Prostate gland (tissue), 2 donors: ENCODE results near the gene SPEN.

Experiments
- CTCF ChIP-seq, 4 experiments: fragments of 200-600 bp in 2 of 4; fragments of 450-650 bp in 2 of 4; sonication (generic) in 2 of 4; IDR thresholded peaks; 1 replicate in 3 of 4; 2 replicates in 1 of 4; pipeline ENCODE4 v1.5.1; 2016 to 2019; ENCODE audit warnings: antibody characterized with exemption in 4 of 4, mild to moderate bottlenecking in 2 of 4, moderate library complexity in 2 of 4
- POLR2A ChIP-seq: fragments of 450-650 bp; IDR thresholded peaks from one replicate; pipeline ENCODE4 v1.6.1; 2016; ENCODE audit warnings: antibody characterized with exemption, mild to moderate bottlenecking
- POLR2AphosphoS5 ChIP-seq: sonication (generic); formaldehyde crosslinking; IDR thresholded peaks from one replicate; pipeline ENCODE4 v1.6.1; 2017; ENCODE audit warnings: antibody characterized with exemption

GRCh38 chr1:15962176-15962575 lies 114.7 kb downstream of the SPEN start:
- no peak for TF ChIP-seq CTCF (IDR thresholded peaks at IDR 0.05)
- no peak for TF ChIP-seq POLR2AphosphoS5
- TF ChIP-seq POLR2A: no peak
